GM12891 (cell line): ENCODE measurements around the gene COPRS.

Experiments
- PAX5 ChIP-seq: IDR thresholded peaks from 2 replicates; pipeline ENCODE4 v1.6.1; 2011; ENCODE audit warnings: low read length, moderate library complexity, mild to moderate bottlenecking; ENCODE audit not compliant: insufficient read depth, severe bottlenecking
- POLR2A ChIP-seq: IDR thresholded peaks from 2 replicates; pipeline ENCODE4 v1.6.1; 2011; ENCODE audit warnings: low read depth, low read length, control low read depth
- POLR2AphosphoS5 ChIP-seq: IDR thresholded peaks from 2 replicates; pipeline ENCODE4 v1.6.1; 2011; ENCODE audit warnings: low read depth, low read length, control low read depth
- POU2F2 ChIP-seq: IDR thresholded peaks from 2 replicates; pipeline ENCODE4 v1.6.1; 2011; ENCODE audit warnings: low read depth, mild to moderate bottlenecking, control low read depth, low read length, moderate library complexity
- SPI1 ChIP-seq: IDR thresholded peaks from 2 replicates; pipeline ENCODE4 v1.6.1; 2011; ENCODE audit warnings: low read depth, low read length, control low read depth
- TAF1 ChIP-seq: IDR thresholded peaks from 2 replicates; pipeline ENCODE4 v1.6.1; 2011; ENCODE audit warnings: low read depth, low read length, control low read depth

GRCh38 chr17:31875081-31875480, 16.0 kb upstream of the COPRS start:
- TF ChIP-seq POLR2A (no peak), TAF1 (no peak), POLR2AphosphoS5 (no peak), SPI1 (no peak), POU2F2 (no peak), PAX5 (no peak)
